Retinal pigment epithelial cell (primary cell): ENCODE measurements around the gene TCOF1.

ENCODE experiments used
- DNase-seq: peaks from one replicate; pipeline ENCODE4 v3.0.0-alpha.2; 2010; ENCODE audit warnings: low read depth
- H3K4me3 ChIP-seq: 2 replicates; pipeline ENCODE4 v1.5.1; 2011; ENCODE audit warnings: mild to moderate bottlenecking, low read length, control low read depth, moderate library complexity
- TF ChIP-seq, protein P1 (sequence below): conservative IDR thresholded peaks from 2 replicates; pipeline ENCODE4 v1.5.1; 2011; ENCODE audit warnings: low read depth, low read length, control low read depth, inconsistent platforms

The TCOF1 gene

DNA sequence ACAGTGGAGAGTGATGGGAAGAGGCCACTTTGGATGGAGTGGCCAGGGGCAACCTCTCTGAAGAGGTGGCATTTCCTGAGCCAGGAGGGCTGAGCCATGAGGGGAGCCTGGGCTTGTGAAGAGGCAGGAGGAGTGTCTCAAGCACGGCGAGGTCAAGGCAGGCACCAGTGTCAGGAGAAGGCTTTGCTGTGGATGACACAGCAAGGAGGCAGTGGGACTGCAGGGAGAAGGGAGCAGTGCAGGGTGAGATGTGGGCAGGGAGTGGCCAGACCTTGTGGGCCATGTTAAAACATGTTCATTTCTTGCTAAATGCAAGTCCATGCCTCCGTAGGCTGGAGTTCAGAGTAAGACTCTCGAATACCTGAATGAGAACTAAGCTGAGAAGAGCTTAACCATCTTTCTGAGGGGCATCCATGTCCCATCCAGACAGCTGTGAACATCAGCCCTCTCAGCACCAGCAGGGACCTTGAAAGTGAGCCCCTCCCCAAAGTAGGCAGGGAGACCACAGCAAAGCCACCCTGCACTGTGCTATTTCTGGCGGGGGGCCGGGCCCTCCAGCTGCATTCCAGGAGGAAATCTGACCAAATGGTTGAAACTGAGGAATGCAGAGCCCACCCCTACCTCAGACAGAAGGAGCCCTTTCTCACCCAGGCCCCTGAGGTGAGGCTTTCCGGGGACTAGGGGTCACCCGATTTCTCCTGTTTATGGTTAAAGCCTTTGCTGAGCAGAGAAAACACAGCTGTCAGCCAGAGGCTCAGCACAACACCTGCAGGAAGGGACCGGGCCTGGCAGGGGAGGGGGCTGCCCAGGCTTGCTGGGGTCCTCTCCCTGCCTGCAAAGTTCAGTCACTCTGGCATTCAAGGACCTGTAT, 38.6 kb upstream of the TCOF1 start:
- no peak overlapping the region for H3K4me3 ChIP-seq

DNA sequence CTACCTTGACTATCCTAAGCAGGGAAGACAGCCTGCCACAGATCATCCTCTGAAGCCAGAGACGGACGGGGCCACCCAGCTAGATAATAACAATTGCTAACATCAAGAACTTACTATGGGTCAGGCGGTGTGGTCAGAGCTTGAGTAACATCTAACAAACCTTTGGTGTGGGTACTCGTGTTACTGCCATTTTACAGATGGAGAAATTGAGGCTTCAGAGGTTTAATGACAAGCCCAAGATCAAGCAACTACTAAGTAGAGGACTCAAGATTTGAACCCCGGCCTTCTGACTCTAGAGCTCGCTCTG, 38.1 kb upstream of the TCOF1 start:
- TF ChIP-seq, protein P1, sequence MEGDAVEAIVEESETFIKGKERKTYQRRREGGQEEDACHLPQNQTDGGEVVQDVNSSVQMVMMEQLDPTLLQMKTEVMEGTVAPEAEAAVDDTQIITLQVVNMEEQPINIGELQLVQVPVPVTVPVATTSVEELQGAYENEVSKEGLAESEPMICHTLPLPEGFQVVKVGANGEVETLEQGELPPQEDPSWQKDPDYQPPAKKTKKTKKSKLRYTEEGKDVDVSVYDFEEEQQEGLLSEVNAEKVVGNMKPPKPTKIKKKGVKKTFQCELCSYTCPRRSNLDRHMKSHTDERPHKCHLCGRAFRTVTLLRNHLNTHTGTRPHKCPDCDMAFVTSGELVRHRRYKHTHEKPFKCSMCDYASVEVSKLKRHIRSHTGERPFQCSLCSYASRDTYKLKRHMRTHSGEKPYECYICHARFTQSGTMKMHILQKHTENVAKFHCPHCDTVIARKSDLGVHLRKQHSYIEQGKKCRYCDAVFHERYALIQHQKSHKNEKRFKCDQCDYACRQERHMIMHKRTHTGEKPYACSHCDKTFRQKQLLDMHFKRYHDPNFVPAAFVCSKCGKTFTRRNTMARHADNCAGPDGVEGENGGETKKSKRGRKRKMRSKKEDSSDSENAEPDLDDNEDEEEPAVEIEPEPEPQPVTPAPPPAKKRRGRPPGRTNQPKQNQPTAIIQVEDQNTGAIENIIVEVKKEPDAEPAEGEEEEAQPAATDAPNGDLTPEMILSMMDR = no peak
- no peak for DNase-seq
- no peak overlapping the region for H3K4me3 ChIP-seq

More for the DNA sequence above, 38.6 kb upstream of the TCOF1 start:
- DNase-seq = no peak
- TF ChIP-seq, protein P1 = no peak

GRCh38 chr5:150320044-150320613, 37.4 kb upstream of the TCOF1 start:
- TF ChIP-seq, protein P1 = no peak
- peak; percentile 100 for DNase-seq
- no peak overlapping the region for H3K4me3 ChIP-seq

GRCh38 chr5:150321211-150321610, 36.3 kb upstream of the TCOF1 start:
- DNase-seq = no peak
- H3K4me3 ChIP-seq = no peak overlapping the region
- TF ChIP-seq, protein P1 = no peak

GRCh38 chr5:150321784-150322183, 35.7 kb upstream of the TCOF1 start:
- H3K4me3 ChIP-seq = no peak overlapping the region
- TF ChIP-seq, protein P1 = no peak
- DNase-seq = no peak

- DNase-seq = no peak
- H3K4me3 ChIP-seq = no peak overlapping the region
Observed at GRCh38 chr5:150322202-150322601, 35.3 kb upstream of the TCOF1 start.

More at GRCh38 chr5:150322202-150322601, 35.3 kb upstream of the TCOF1 start:
- TF ChIP-seq, protein P1 = no peak
